Activated T-helper 2 cell treated with anti-CD3 and anti-CD28 coated beads, Interferon-gamma antibody, Interleukin-2, Interleukin-4, amounts not matched to agents 10 μg/mL and 5 μg/mL and 100 μg/mL, durations not matched to agents 14 hours and 24 hours and 36 hours (primary cell): ENCODE measurements around the gene SUN3. TPM values are rescaled to one million over a fixed set of nuclear protein-coding genes. Genes with fewer than 3 reads are reported as not detected.

Experiments used
- DNase-seq: peaks from one replicate; pipeline ENCODE4 v3.0.0; 2021; ENCODE audit warnings: low spot score
- H3K27ac Mint-ChIP-seq: one replicate; pipeline ENCODE4 v1.8.0; 2021; ENCODE audit warnings: mixed read lengths
- H3K27me3 Mint-ChIP-seq: one replicate; pipeline ENCODE4 v1.8.0; 2021; ENCODE audit warnings: low read depth, mixed read lengths
- H3K36me3 Mint-ChIP-seq: one replicate; pipeline ENCODE4 v1.8.0; 2021; ENCODE audit warnings: low read depth, mixed read lengths
- H3K4me1 Mint-ChIP-seq: one replicate; pipeline ENCODE4 v1.8.0; 2021; ENCODE audit warnings: low read depth, mixed read lengths
- H3K4me3 Mint-ChIP-seq: one replicate; pipeline ENCODE4 v1.8.0; 2021; ENCODE audit warnings: low read depth, mild to moderate bottlenecking, moderate library complexity, mixed read lengths
- H3K9me3 Mint-ChIP-seq: one replicate; pipeline ENCODE4 v1.8.0; 2021; ENCODE audit warnings: mixed read lengths
- intact Hi-C: fragments of 100-400 bp; cut with micrococcal nuclease; formaldehyde crosslinking; loops from one replicate; pipeline ENCODE4 v1.15.1; 2023
- total RNA-seq: library from RNA; stranded (reverse); gene quantifications from 2 replicates; pipeline ENCODE4 v1.2.3, GENCODE V29; 2022

The SUN3 gene
- total RNA-seq, 1 donor from 2014 or later = not detected

DNA sequence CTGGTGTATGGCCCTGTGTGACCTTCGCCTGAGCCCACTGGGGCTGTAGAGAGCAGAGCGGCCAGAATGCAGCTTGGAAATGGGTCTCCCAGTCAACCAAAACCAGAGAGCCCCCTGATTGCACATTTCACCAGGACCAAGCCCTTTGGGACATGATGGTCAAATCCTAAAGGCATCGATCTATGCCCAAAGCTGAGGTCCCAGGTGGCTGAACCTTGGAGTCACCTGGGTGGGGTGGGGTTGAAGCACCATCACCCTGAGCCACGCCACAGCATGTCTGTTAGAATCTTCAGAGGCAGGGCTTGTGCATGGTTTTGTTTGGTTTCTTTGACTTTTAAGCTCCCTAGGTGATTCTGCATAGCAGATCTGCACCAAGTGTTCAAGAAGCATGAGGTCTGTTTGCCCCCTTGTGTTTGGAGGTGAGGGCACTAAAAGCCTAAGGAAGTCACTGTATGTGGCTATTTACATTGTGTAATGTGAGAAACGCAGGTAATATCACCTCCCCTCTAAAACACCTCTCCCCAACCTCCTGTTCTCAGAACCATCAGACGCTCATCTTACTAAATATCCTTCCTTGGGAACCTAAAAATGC, 90.2 kb downstream of the SUN3 start:
- H3K4me3 Mint-ChIP-seq = no peak overlapping the region
- intact Hi-C loops = loop anchor here (5.0 kb wide), 1 partner anchor 56 kb away; no protein-coding TSS in a partner anchor
- DNase-seq = no peak
- H3K9me3 Mint-ChIP-seq = no peaks in the 10 kb centered on the region
- peaks cover 10% of the 10 kb centered on the region for H3K4me1 Mint-ChIP-seq
- no peak overlapping the region for H3K27ac Mint-ChIP-seq
- H3K36me3 Mint-ChIP-seq = no peaks in the 10 kb centered on the region
- H3K27me3 Mint-ChIP-seq = no peaks in the 10 kb centered on the region

DNA sequence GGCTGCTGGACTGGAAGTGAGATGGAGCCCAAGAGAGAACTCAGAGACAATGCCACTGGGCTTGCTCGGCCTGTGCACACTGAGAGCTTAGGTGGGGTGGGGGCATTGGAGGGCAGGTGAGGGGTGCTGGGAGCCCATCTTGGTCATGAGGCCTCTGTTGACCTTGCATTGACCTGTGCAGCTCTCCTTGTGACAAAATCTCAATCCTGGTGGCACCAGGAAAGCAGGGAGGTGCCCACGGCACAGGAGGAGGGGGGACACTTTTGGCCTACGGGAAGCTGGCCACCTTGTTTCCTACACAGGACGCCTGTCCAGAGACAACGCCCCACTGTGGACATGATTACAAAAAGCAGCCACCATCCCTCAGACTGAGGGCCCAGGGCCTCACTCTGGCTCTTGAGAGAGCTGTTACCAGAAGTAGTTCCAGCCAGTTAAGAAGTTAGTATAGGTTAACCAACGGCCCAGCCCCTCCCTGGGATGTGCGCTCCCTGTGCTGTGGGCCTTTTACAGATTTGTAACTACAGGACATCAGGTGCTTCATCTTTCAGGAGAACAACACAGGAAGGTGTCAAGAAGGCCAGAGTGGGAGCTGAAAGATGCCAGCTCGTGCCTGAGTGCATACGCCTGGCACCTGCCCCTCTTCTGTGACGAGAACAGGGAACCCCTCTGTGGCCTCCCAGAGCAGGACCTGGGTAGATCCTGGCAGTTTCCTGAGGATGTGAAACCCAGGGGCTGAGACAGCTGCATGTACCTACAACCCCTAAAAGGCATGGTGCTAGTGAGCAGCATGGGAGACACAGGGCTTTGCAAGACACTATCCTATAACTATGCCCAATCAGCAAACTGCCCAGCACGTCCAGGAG, 91.0 kb downstream of the SUN3 start:
- H3K4me1 Mint-ChIP-seq = peaks cover 10% of the 10 kb centered on the region
- H3K27ac Mint-ChIP-seq = peak overlapping the region; percentile 71
- H3K36me3 Mint-ChIP-seq = no peaks in the 10 kb centered on the region
- H3K9me3 Mint-ChIP-seq = no peaks in the 10 kb centered on the region
- intact Hi-C loops = loop anchor here (5.0 kb wide), 1 partner anchor 56 kb away; no protein-coding TSS in a partner anchor
- no peaks in the 10 kb centered on the region for H3K27me3 Mint-ChIP-seq
- no peak for DNase-seq
- peak overlapping the region; percentile 7 for H3K4me3 Mint-ChIP-seq

Other genes with a start within 250 kb of the SUN3 start
- gene PKD1L1, start 80.6 kb downstream of the SUN3 start, total RNA-seq = 0.11 and 1.1 TPM in 2 replicates
- 33.8 and 36.6 TPM in 2 replicates for gene HUS1, start 49.5 kb downstream of the SUN3 start, total RNA-seq
- 0.11 and 0.18 TPM in 2 replicates for gene C7orf57, start 6.4 kb upstream of the SUN3 start, total RNA-seq
- 48.9 and 52.9 TPM in 2 replicates for gene UPP1, start 60.2 kb upstream of the SUN3 start, total RNA-seq
- 0.02 and 0.32 TPM in 2 replicates for gene ABCA13, start 142.4 kb upstream of the SUN3 start, total RNA-seq